H1 (cell line): ENCODE data around the gene SDSL. TPM values are rescaled to one million over a fixed set of nuclear protein-coding genes. Genes with fewer than 3 reads are reported as not detected.
A peak's percentile ranks its signal among the peaks of the same experiment; 100 is the strongest.

Experiments used
- BACH1 ChIP-seq: IDR thresholded peaks from 2 replicates; pipeline ENCODE4 v1.6.1; 2012; ENCODE audit warnings: low read length, improper control_type of control experiment
- CHD7 ChIP-seq: fragments of 300-600 bp; sonication (generic); IDR thresholded peaks from 2 replicates; pipeline ENCODE4 v1.7.1; 2012; ENCODE audit warnings: low read length, moderate library complexity, mild to moderate bottlenecking, inconsistent platforms; ENCODE audit not compliant: insufficient replicate concordance
- PHF8 ChIP-seq: fragments of 200-600 bp; sonication (generic); conservative IDR thresholded peaks from 2 replicates; pipeline ENCODE4 v1.7.1; 2012; ENCODE audit warnings: low read depth, mild to moderate bottlenecking, inconsistent platforms, low read length, moderate library complexity
- POU5F1 ChIP-seq: IDR thresholded peaks from 2 replicates; pipeline ENCODE4 v1.6.1; 2011; ENCODE audit warnings: low read depth, mild to moderate bottlenecking, low read length, moderate library complexity
- RNF2 ChIP-seq: fragments of 200-900, 300-1000 bp; sonication (generic); IDR thresholded peaks from 2 replicates; pipeline ENCODE4 v1.7.1; 2016; ENCODE audit warnings: borderline replicate concordance, low read depth, mild to moderate bottlenecking, antibody characterized with exemption, low read length; ENCODE audit not compliant: poor library complexity, severe bottlenecking; ENCODE audit errors: missing control alignments
- SIX5 ChIP-seq: IDR thresholded peaks from 2 replicates; pipeline ENCODE4 v1.6.1; 2011; ENCODE audit warnings: mild to moderate bottlenecking, low read depth, low read length
- ZNF274 ChIP-seq: IDR thresholded peaks from 2 replicates; pipeline ENCODE4 v1.7.0; 2012; ENCODE audit warnings: low read length, borderline replicate concordance; ENCODE audit errors: extremely low read depth
- polyA plus RNA-seq, 7 experiments: library from polyadenylated mRNA; depleted of rRNA in 3 of 7; stranded (reverse) in 5 of 7; unstranded in 2 of 7; fragments of >200 nt in 5 of 7; fragments of 200-250 nt in 2 of 7; gene quantifications; 1 replicate in 5 of 7; 2 replicates in 1 of 7; 4 replicates in 1 of 7; pipeline versions ENCODE4 v1.2.1 to v1.2.3, GENCODE V29; 2011 to 2013; ENCODE audit warnings: missing spikeins in 2 of 7, mixed read lengths in 2 of 7
- total RNA-seq: library from RNA; stranded (reverse); fragmentation: NEBNext Ultra II Directional; extraction: Animal tissue kit (Norgen Biotek cat#: 25700); gene quantifications from 2 replicates; pipeline ENCODE4 v1.2.1, GENCODE V29; 2021
- TF ChIP-seq, protein P1 (sequence below): IDR thresholded peaks from 2 replicates; pipeline ENCODE4 v1.6.1; 2011; ENCODE audit warnings: low read length, improper control_type of control experiment

SDSL gene
- total and polyA plus RNA-seq, 2 of the 8 experiments (the other 6 are each of a cell fraction or from before 2014, with no cell fraction given) = 0.69 to 1.3 TPM

GRCh38 chr12:113467502-113468364 is 45.6 kb downstream of the SDSL start (continued):
- TF ChIP-seq, protein P1, sequence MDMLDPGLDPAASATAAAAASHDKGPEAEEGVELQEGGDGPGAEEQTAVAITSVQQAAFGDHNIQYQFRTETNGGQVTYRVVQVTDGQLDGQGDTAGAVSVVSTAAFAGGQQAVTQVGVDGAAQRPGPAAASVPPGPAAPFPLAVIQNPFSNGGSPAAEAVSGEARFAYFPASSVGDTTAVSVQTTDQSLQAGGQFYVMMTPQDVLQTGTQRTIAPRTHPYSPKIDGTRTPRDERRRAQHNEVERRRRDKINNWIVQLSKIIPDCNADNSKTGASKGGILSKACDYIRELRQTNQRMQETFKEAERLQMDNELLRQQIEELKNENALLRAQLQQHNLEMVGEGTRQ = no peak
- TF ChIP-seq BACH1 (no peak), RNF2 (peak; percentile 70), POU5F1 (no peak), SIX5 (no peak), ZNF274 (no peak), CHD7 (no peak), PHF8 (no peak)
